GM12892 (cell line): ENCODE measurements around the gene LYZ.

Source experiments
- POLR2A ChIP-seq: IDR thresholded peaks from 2 replicates; pipeline ENCODE4 v1.6.1; 2011; ENCODE audit warnings: low read depth, low read length, control low read depth
- POLR2AphosphoS5 ChIP-seq: IDR thresholded peaks from 2 replicates; pipeline ENCODE4 v1.6.1; 2011; ENCODE audit warnings: low read depth, low read length, control low read depth
- TAF1 ChIP-seq: IDR thresholded peaks from 2 replicates; pipeline ENCODE4 v1.6.1; 2011; ENCODE audit warnings: low read depth, mild to moderate bottlenecking, control low read depth, low read length, borderline replicate concordance

DNA sequence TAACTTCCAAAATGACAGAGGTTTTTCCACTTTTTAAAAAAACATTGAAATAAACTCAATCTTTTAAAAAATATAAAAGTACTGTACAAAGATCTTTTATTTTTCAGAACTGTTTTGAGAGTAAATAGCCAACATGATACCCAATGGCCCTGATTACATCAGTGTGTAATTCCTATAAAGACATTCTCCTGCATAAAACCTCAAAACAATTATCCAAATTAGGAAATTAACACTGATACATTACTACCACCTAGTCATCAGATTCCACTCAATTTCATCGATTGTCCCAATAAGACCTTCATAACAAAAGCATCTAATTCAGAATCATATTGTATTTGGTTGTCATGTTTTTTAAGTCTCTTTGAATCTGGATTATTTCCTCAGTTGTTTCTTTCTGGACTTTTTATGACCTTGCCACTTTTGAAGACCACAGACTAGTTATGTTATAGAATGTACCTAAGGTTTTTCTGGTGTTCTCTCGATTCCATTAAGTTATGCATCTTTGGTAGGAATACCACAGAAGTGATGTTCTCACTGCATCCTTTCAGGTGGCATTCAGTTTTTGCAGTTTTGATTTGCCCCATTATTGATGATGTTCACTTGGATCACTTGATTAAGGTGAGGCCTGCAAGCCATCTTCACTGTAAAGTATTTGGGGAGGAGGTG, 7.3 kb downstream of the LYZ start:
- no peak for TF ChIP-seq TAF1
- TF ChIP-seq POLR2A, result no peak
- TF ChIP-seq POLR2AphosphoS5, result no peak
